SK-N-MC (cell line): ENCODE data around the gene KIAA2012.

Source experiments
- EZH2 ChIP-seq: fragments of 200-600 bp; sonication (generic); IDR thresholded peaks from one replicate; pipeline ENCODE4 v1.6.1; 2017; ENCODE audit warnings: antibody characterized with exemption
- POLR2AphosphoS5 ChIP-seq: IDR thresholded peaks from 2 replicates; pipeline ENCODE4 v1.6.1; 2012; ENCODE audit warnings: mild to moderate bottlenecking, low read depth, low read length, borderline replicate concordance

DNA sequence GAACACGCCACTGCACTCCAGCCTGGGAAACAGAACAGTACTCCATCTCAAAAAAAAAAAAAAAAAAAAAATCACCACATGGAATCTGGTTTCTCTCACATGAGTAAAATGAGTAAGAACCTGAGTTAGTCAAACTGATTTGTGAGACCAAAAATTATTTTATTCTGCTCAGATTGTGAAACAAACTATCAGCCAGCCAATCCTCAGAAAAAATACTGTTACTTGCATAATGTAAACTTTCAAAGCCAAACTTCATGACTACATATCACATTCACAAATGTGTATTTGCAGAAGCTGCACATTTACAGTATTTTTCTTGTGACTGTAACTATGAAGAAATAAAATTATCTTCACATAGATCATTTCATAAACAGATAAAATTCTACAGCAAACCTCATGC lies 142.1 kb downstream of the KIAA2012 start:
- TF ChIP-seq EZH2 (no peak), POLR2AphosphoS5 (no peak)
